ENCODE results near the gene TOP3A. TPM values are rescaled to one million over a fixed set of nuclear protein-coding genes. Genes with fewer than 3 reads are reported as not detected.
"Not testable (repeated sequence)": the region's sequence is repeated elsewhere in the genome, so short reads cannot be mapped to it uniquely, and the experiment has no call there.

The TOP3A gene, protein sequence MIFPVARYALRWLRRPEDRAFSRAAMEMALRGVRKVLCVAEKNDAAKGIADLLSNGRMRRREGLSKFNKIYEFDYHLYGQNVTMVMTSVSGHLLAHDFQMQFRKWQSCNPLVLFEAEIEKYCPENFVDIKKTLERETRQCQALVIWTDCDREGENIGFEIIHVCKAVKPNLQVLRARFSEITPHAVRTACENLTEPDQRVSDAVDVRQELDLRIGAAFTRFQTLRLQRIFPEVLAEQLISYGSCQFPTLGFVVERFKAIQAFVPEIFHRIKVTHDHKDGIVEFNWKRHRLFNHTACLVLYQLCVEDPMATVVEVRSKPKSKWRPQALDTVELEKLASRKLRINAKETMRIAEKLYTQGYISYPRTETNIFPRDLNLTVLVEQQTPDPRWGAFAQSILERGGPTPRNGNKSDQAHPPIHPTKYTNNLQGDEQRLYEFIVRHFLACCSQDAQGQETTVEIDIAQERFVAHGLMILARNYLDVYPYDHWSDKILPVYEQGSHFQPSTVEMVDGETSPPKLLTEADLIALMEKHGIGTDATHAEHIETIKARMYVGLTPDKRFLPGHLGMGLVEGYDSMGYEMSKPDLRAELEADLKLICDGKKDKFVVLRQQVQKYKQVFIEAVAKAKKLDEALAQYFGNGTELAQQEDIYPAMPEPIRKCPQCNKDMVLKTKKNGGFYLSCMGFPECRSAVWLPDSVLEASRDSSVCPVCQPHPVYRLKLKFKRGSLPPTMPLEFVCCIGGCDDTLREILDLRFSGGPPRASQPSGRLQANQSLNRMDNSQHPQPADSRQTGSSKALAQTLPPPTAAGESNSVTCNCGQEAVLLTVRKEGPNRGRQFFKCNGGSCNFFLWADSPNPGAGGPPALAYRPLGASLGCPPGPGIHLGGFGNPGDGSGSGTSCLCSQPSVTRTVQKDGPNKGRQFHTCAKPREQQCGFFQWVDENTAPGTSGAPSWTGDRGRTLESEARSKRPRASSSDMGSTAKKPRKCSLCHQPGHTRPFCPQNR
- 25.3 TPM for polyA plus RNA-seq (2013, experiment 1 of 2; ENCODE audit: insufficient read length)
- 24.3 TPM for polyA plus RNA-seq (2013, experiment 2 of 2; ENCODE audit: insufficient read length)

DNA sequence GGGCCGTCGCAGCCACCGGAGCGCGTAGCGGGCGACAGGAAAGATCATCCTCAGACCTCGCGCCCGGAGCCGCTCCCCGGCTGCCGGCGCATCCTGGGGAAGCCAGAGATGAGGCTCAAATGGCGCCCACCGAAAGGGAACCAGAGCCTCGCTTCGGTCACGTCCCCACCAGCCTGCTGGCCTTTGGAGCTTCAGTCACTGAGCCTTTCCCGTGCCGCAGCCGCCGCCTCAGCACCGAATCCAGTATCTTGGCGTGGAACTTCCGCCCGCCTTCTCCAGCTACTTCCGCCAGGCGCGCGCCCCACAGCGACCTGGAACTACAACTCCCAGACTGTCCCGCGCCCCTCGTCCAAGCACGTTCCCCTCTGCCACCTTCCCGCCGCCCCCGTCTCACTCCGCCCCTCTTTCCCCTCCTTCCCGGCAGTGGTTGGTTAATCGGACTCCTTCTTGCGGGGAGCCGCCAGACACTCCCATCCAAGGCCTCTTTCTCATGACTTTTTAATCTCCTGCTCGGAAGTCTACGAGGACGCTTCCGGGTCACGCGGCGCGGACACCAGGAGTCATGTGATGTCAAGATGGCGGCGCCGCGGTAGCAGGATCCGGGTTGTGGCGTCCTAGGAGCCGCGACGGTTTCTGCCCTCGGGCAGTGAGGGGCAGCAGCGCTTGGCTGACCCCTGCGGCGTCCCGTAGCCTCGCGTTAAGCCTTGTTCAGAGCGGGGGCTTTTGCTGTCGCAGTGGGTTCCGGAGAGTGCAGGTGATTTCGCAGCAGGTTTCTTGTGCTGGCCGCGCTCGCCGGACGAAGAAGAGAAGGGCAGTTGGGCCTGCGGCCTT is at the start of gene TOP3A, which contains the start of gene SMCR8:
TSS of gene TOP3A (minus strand) at position 264 of the 831 bp plus-strand sequence. CDS start at position 48, 216 bp downstream.
TSS of gene SMCR8 (plus strand) at position 563 of the 831 bp plus-strand sequence. CDS start 497 bp downstream, outside the sequence.
- DNase-seq = peak; percentile 99

- DNase-seq = no peak
Measured at GRCh38 chr17:18364166-18364565, 49.4 kb upstream of the TOP3A start.

DNA sequence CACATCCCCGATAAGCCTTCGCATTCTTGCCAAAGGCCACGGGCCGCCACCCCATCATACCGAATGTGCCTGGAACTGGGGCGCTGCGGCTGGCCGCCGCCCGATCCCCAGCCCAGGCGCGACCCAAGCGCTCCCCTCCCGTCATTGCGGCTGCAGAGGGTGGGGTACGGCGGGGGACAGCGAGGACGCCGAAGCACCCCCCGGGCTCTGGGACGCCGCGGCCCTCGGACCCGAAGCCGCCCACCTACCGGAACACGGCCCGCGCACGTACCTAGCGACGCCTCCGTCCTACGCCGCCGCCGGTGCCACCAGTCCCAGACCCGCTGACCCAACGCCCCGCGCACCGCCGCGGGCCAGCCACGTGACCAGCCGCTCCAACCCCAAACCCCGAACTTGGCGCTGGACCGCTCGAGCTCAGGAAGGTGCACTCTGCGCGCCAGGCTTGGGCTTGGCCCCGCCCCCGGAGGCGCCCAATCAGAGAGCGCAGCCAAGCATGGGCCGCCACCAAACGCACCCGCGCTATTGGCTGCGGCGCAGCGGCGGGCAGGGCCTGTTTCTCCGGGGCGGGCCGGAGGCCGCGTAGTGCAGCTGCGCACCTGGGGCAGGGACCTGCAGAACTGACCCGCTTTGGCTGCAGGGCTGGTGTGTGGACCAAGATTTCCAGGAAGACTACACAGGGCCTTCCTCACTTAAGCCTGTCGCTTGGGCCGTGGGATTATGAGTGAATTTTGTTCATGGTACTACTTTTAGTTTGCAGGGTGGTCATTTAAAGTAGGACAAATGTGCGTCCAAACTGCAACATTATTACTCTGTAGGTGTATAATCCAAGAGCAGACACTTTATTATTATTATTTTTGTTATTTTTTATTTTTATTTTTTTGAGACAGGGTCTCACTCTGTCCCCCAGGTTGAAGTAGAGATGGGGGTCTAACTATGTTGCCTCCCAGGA is 48.6 kb upstream of the TOP3A start, which contains the start of gene SHMT1:
TSS of gene SHMT1 (minus strand) at position 450 of the 949 bp plus-strand sequence. CDS start 7,569 bp downstream, outside the sequence.
- DNase-seq = peak; percentile 83

DNA sequence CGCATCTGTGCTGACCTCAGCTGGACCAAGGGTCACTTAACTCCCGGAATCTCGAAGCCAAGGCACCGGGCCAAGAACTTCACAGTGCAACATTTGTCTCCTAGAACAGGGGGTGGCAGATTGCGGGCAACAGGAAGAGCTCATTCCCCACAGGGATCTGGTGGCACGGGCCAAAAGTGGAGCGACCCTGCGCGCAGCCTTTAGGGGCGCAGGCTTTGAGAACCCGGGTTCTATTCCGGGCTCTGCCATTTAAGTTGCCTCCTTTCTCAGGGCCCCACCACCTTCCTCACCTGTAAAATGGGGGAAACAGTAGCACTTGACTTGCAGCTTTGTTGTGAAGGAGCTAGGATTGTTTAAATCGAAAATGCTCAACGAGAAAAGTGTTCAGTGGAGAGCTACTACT is 47.9 kb upstream of the TOP3A start:
- no peak for DNase-seq

DNA sequence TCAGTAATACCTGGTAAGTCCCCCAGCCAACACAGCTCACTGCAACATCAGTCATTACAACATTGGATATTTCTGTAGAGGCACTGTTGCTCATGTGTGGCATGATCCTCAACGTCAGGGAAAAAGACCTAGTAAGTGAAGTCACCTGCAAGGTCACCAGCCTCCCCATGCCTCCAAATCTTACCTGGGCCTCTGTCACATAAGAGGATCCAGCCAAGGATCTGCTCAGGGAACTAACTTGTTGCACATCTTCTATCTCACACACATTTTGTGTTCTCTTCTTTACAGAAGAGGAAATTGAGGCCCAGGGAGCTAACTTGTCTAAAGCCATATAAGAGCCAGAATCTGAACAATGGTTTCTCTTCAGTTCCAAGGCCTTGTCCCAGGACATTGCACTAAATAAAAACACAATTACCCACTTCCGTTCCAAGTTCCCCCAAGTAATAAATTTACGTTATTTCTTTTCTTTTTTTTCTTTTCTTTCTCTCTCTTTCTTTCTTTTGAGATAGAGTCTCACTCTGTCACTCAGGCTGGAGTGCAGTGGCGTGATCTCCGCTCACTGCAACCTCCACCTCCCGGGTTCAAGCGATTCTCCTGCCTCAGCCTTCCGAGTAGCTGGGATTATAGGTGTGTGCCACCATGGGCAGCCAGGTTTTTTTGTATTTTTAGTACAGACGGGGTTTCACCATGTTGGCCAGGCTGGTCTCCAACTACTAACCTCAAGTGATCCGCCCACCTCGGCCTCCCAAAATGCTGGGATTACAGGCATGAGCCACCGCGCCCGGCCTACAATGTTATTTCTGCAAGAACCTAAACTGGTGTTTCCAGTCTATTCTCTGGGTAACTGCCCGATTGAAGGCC is 47.3 kb upstream of the TOP3A start:
- DNase-seq = no peak

- no peak for DNase-seq
Measured at GRCh38 chr17:18360518-18360917, 45.7 kb upstream of the TOP3A start.

- peak; percentile 10 for DNase-seq
Measured at GRCh38 chr17:18356624-18357023, 41.8 kb upstream of the TOP3A start.

DNA sequence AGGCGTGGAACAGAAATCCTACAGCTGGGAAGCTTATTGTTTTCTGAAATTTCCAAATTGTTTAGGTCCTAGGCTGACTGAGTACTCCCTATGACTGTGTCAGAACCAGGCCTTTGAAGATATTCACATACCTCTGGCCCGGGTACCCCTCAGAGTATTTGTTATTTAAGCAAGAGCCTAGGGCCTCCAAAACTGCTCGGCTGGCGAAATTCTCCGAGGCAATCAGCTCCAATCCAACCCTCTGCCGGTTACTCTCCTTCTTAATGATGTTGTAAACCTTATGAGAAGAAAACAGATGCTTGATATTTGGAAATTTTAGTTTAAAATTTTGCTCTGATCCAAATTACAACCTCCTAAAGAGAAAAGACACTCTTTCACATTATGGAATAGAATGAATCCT is 38.7 kb upstream of the TOP3A start:
- DNase-seq = no peak

DNA sequence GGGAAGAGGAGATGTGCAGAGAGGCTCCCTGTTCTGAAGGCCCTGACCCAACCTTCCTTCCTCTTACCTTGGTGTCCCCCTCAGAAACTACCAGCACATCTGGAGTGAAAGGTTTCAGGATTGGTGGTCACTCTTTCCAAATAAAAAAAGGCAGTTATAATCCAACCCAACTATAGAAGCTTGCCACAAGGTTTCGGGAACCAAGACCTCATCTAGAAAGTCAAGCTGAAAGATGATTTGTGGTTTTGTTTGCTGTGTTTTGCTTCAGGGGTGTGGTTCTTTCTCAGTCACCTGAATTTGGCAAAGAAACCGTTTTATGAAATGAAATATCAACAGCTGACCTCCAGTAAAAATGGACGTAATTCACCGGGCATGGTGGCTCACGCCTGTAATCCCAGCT is 29.2 kb upstream of the TOP3A start:
- DNase-seq = no peak

- DNase-seq = no peak
Measured at GRCh38 chr17:18339933-18340332, 25.1 kb upstream of the TOP3A start.

DNA sequence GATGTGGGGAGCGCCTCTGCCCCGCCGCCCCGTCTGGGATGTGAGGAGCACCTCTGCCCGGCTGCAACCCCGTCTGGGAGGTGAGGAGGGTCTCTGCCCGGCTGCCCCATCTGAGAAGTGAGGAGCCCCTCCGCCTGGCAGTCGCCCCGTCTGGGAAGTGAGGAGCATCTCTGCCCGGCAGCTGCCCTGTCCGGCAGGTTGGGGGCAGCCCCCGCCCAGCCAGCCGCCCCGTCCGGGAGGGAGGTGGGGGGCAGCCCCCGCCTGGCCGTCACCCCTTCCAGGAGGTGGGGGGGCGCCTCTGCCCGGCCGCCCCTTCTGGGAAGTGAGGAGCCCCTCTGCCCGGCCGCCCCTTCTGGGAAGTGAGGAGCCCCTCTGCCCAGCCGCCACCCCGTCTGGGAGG is 23.4 kb upstream of the TOP3A start:
- DNase-seq = not testable (repeated sequence)

- DNase-seq = no peak
Measured at GRCh38 chr17:18332909-18333489, 18.2 kb upstream of the TOP3A start.

- no peak for DNase-seq
Measured at GRCh38 chr17:18331879-18332278, 17.1 kb upstream of the TOP3A start.

DNA sequence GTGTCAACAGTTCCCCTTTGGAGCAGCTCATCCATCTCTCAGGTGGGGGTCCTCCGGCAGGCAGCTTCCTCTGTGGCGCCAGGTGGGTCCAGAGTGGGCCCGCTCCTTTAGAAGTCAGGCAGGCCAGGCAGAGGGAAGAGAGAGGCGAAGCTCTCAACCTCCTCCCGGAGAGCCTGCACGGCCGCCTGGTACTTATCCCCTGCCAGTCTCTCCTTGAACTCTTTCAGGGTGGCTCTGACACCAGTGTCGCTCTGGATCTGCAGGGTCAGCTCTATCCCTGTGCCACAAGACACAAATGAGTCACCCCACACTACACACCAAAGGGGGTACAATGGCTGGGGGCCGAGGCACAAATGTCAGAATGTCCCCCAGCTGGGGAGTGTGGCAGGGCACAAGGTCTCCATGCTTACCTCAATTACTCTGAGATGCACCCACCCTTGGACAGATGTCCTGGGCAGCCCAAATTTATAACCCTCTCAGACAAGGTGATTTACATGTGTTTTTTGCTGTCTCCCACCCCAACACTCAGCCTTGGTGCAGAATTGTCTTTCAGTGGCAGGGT is 13.9 kb upstream of the TOP3A start:
- DNase-seq = no peak

- no peak for DNase-seq
Measured at GRCh38 chr17:18327556-18327955, 12.8 kb upstream of the TOP3A start.

GRCh38 chr17:18327093-18327492 is 12.3 kb upstream of the TOP3A start:
- DNase-seq = no peak

GRCh38 chr17:18326572-18326971 is 11.8 kb upstream of the TOP3A start:
- no peak for DNase-seq

GRCh38 chr17:18326039-18326438 is 11.2 kb upstream of the TOP3A start:
- no peak for DNase-seq
